SK-N-SH (cell line): ENCODE data around the gene DHX29. TPM values are rescaled to one million over a fixed set of nuclear protein-coding genes. Genes with fewer than 3 reads are reported as not detected.

Source experiments
- CTCF ChIA-PET: fragments of 300-600, 350-600 bp; formaldehyde crosslinking; extraction: SDS; loops from one replicate; lab custom pipeline; 2021; lab: Yijun Ruan, JAX
- POLR2A ChIA-PET: fragments of 350-600 bp; sonication (Branson Sonifier 250); formaldehyde crosslinking; extraction: SDS; loops from one replicate; lab custom pipeline; 2020; ENCODE audit warnings: antibody characterized with exemption, inconsistent platforms; lab: Yijun Ruan, JAX
- DNase-seq: peaks from one replicate; pipeline ENCODE4 v3.0.0; 2012
- H2AFZ ChIP-seq: fragments of 200-600 bp; sonication (generic); 2 replicates; pipeline ENCODE4 v1.8.1; 2016; ENCODE audit warnings: antibody characterized with exemption, mild to moderate bottlenecking, low read depth
- H3F3A ChIP-seq: fragments of 200-600 bp; sonication (generic); replicated peaks from 2 replicates; pipeline ENCODE3; 2016; ENCODE audit warnings: antibody characterized with exemption, mild to moderate bottlenecking; ENCODE audit not compliant: insufficient read depth
- H3K27ac ChIP-seq, 2 experiments: fragments of 200-500 bp in 1 of 2; fragments of 200-600 bp in 1 of 2; sonication (Bioruptor generic) in 1 of 2; sonication (generic), shearing (Covaris generic) in 1 of 2; 2 replicates each; pipeline versions ENCODE4 v1.5.1 to v1.6.1; 2014 to 2016; ENCODE audit warnings: low read depth in 2 of 2, inconsistent platforms in 1 of 2, low read length in 1 of 2, mild to moderate bottlenecking in 1 of 2, mixed read lengths in 1 of 2
- H3K27me3 ChIP-seq: fragments of 200-600 bp; sonication (generic), shearing (Covaris generic); 2 replicates; pipeline ENCODE4 v1.6.1; 2016; ENCODE audit warnings: mixed run types; ENCODE audit not compliant: insufficient read depth
- H3K36me3 ChIP-seq, 2 experiments: fragments of 200-500 bp in 1 of 2; fragments of 200-600 bp in 1 of 2; sonication (Bioruptor generic) in 1 of 2; sonication (generic) in 1 of 2; replicated peaks in 1 of 2; 2 replicates each; pipeline versions ENCODE3 to v1.5.1; 2014 to 2016; ENCODE audit warnings: low read length in 1 of 2, mild to moderate bottlenecking in 1 of 2; ENCODE audit not compliant: insufficient read depth in 2 of 2, control insufficient read depth in 1 of 2
- H3K4me1 ChIP-seq, 2 experiments: fragments of 200-500 bp in 1 of 2; fragments of 200-600 bp in 1 of 2; sonication (Bioruptor generic) in 1 of 2; sonication (generic), shearing (Covaris generic) in 1 of 2; 2 replicates each; pipeline versions ENCODE4 v1.5.1 to v1.6.1; 2014 to 2016; ENCODE audit warnings: low read depth in 1 of 2, low read length in 1 of 2, mixed run types in 1 of 2; ENCODE audit not compliant: insufficient read depth in 2 of 2, control insufficient read depth in 1 of 2
- H3K4me2 ChIP-seq: fragments of 200-600 bp; sonication (generic), shearing (Covaris generic); 2 replicates; pipeline ENCODE4 v1.6.1; 2017; ENCODE audit warnings: mixed run types
- H3K4me3 ChIP-seq, 2 experiments: fragments of 200-500 bp in 1 of 2; fragments of 200-600 bp in 1 of 2; sonication (Bioruptor generic) in 1 of 2; sonication (generic), shearing (Covaris generic) in 1 of 2; 2 replicates each; pipeline versions ENCODE4 v1.5.1 to v1.8.1; 2014 to 2016; ENCODE audit warnings: low read depth in 2 of 2, inconsistent platforms in 1 of 2, low read length in 1 of 2, mild to moderate bottlenecking in 1 of 2, mixed read lengths in 1 of 2, moderate library complexity in 1 of 2
- H3K79me2 ChIP-seq: fragments of 200-600 bp; sonication (generic); 2 replicates; pipeline ENCODE4 v1.8.1; 2017; ENCODE audit warnings: mild to moderate bottlenecking; ENCODE audit not compliant: insufficient read depth
- H3K9ac ChIP-seq: fragments of 200-600 bp; sonication (generic); 2 replicates; pipeline ENCODE4 v1.6.1; 2017; ENCODE audit warnings: mixed run types
- H3K9me2 ChIP-seq: fragments of 200-600 bp; sonication (generic); 2 replicates; pipeline ENCODE4 v1.6.1; 2017; ENCODE audit warnings: mixed run types
- H3K9me3 ChIP-seq: fragments of 200-600 bp; sonication (generic); 2 replicates; pipeline ENCODE4 v1.6.1; 2017; ENCODE audit warnings: mixed run types, mild to moderate bottlenecking, moderate library complexity
- H4K20me1 ChIP-seq: fragments of 200-600 bp; sonication (generic); 2 replicates; pipeline ENCODE4 v1.6.1; 2017; ENCODE audit warnings: mild to moderate bottlenecking, mixed run types; ENCODE audit not compliant: insufficient read depth
- ELF1 ChIP-seq: IDR thresholded peaks from 2 replicates; pipeline ENCODE4 v1.4.0; 2012
- EZH2phosphoT487 ChIP-seq: fragments of 200-600 bp; sonication (generic); IDR thresholded peaks from 2 replicates; pipeline ENCODE4 v1.6.1; 2017; ENCODE audit warnings: low read depth, mixed run types, mild to moderate bottlenecking, antibody characterized with exemption, moderate library complexity, borderline replicate concordance
- FOSL2 ChIP-seq: IDR thresholded peaks from 2 replicates; pipeline ENCODE4 v1.4.0; 2012; ENCODE audit warnings: low read depth, mild to moderate bottlenecking, moderate library complexity, borderline replicate concordance
- JUND ChIP-seq: IDR thresholded peaks from 2 replicates; pipeline ENCODE4 v1.4.0; 2012
- MXI1 ChIP-seq: IDR thresholded peaks from 2 replicates; pipeline ENCODE4 v1.6.1; 2012; ENCODE audit warnings: mild to moderate bottlenecking, low read depth, low read length, improper control_type of control experiment
- NFIC ChIP-seq: IDR thresholded peaks from 2 replicates; pipeline ENCODE4 v1.4.0; 2012; ENCODE audit warnings: borderline replicate concordance
- POLR2AphosphoS5 ChIP-seq: IDR thresholded peaks from 2 replicates; pipeline ENCODE4 v1.6.1; 2012; ENCODE audit warnings: low read depth, low read length
- RXRA ChIP-seq: IDR thresholded peaks from 2 replicates; pipeline ENCODE4 v1.4.0; 2012; ENCODE audit warnings: low read depth, mild to moderate bottlenecking, borderline replicate concordance
- SIN3A ChIP-seq: IDR thresholded peaks from 2 replicates; pipeline ENCODE4 v1.6.1; 2012; ENCODE audit warnings: low read depth, mild to moderate bottlenecking, low read length, moderate library complexity, borderline replicate concordance
- TAF1 ChIP-seq: IDR thresholded peaks from 2 replicates; pipeline ENCODE4 v1.6.1; 2012; ENCODE audit warnings: low read depth, mild to moderate bottlenecking, low read length, moderate library complexity, borderline replicate concordance
- TEAD4 ChIP-seq: IDR thresholded peaks from 2 replicates; pipeline ENCODE4 v1.4.0; 2012; ENCODE audit warnings: mild to moderate bottlenecking, borderline replicate concordance; ENCODE audit not compliant: insufficient read depth
- YY1 ChIP-seq: IDR thresholded peaks from 2 replicates; pipeline ENCODE4 v1.4.0; 2012; ENCODE audit warnings: low read depth, mild to moderate bottlenecking
- ZBTB33 ChIP-seq: IDR thresholded peaks from 2 replicates; pipeline ENCODE4 v1.4.0; 2012; ENCODE audit warnings: low read depth, borderline replicate concordance
- WGBS: methylation state at CpG from one replicate; pipeline ENCODE4 v1.1.6; 2017; ENCODE audit warnings: low lambda C conversion rate; 5-methylcytosine and 5-hydroxymethylcytosine counted together
- polyA plus RNA-seq, 3 experiments: library from polyadenylated mRNA; depleted of rRNA; stranded (reverse); fragments of >200 nt; gene quantifications; 2 replicates each; pipeline ENCODE4 v1.2.3, GENCODE V29; 2012

Gene DHX29
- polyA plus RNA-seq, 1 of the 3 experiments (the other 2 are of a cell fraction), result 2.1 TPM

- H3K9me3 ChIP-seq, result no peaks in the 10 kb centered on the region
- DNase-seq, result no peak
- WGBS, result 5% methylated on average over 4 of the region's 4 CpGs
Measured at GRCh38 chr5:55218967-55219366, 88.5 kb downstream of the DHX29 start.

GRCh38 chr5:55211184-55211874 lies 96.2 kb downstream of the DHX29 start:
- peaks cover 34% of the 10 kb centered on the region for H3K27me3 ChIP-seq
- H3K36me3 ChIP-seq, result no peaks in the 10 kb centered on the region
- H3K9me3 ChIP-seq, result no peaks in the 10 kb centered on the region
- CTCF ChIA-PET, result interaction anchor here (0.9 to 1.1 kb wide), 2 partner anchors 23 to 63 kb away, joined by 3 read pairs; no protein-coding TSS in a partner anchor
- H4K20me1 ChIP-seq, result no peaks in the 10 kb centered on the region
- H3F3A ChIP-seq, result no peaks in the 10 kb centered on the region
- no peak overlapping the region for H2AFZ ChIP-seq
- no peaks in the 10 kb centered on the region for H3K9me2 ChIP-seq
- no peaks in the 10 kb centered on the region for H3K4me1 ChIP-seq
- no peaks in the 10 kb centered on the region for H3K79me2 ChIP-seq
- no peak overlapping the region for H3K4me3 ChIP-seq
- DNase-seq, result no peak
- H3K27ac ChIP-seq, result no peak overlapping the region
- no peak overlapping the region for H3K4me2 ChIP-seq
- WGBS, result 10% methylated on average over 2 of the region's 2 CpGs
- TF ChIP-seq ZBTB33, result no peak
- no peak for TF ChIP-seq ELF1
- TF ChIP-seq JUND, result no peak
- no peak for TF ChIP-seq SIN3A
- TF ChIP-seq NFIC, result no peak
- TF ChIP-seq YY1, result no peak
- no peak for TF ChIP-seq FOSL2
- no peak for TF ChIP-seq TEAD4
- TF ChIP-seq POLR2AphosphoS5, result no peak
- TF ChIP-seq EZH2phosphoT487, result no peak
- no peak overlapping the region for H3K9ac ChIP-seq
- POLR2A ChIA-PET, result no interaction called here

More at GRCh38 chr5:55218967-55219366, 88.5 kb downstream of the DHX29 start:
- Histone ChIP-seq H3K27ac (no peak overlapping the region), H3F3A (peaks cover 4% of the 10 kb centered on the region), H2AFZ (no peak overlapping the region), H3K79me2 (no peaks in the 10 kb centered on the region), H3K9me2 (no peaks in the 10 kb centered on the region), H3K4me1 (no peaks in the 10 kb centered on the region; a peak in 1 of 4 replicates), H4K20me1 (no peaks in the 10 kb centered on the region), H3K27me3 (peaks cover 72% of the 10 kb centered on the region), H3K36me3 (no peaks in the 10 kb centered on the region), H3K9ac (no peak overlapping the region), H3K4me2 (no peak overlapping the region), H3K4me3 (no peak overlapping the region)
- ChIA-PET POLR2A (no interaction called here), CTCF (no interaction called here)
- TF ChIP-seq RXRA (no peak), SIN3A (no peak), MXI1 (no peak), TAF1 (no peak)

Other genes starting within 250 kb of the DHX29 start
- 0.07 TPM in 1 of 2 replicates, not detected in the other for gene GZMA, start 205.0 kb downstream of the DHX29 start, polyA plus RNA-seq (2012; rRNA removed)
- gene GPX8, start 147.5 kb downstream of the DHX29 start, polyA plus RNA-seq (2012; rRNA removed), result 30.1 and 44.2 TPM in 2 replicates
- gene CDC20B, start 134.5 kb downstream of the DHX29 start, polyA plus RNA-seq (2012; rRNA removed), result 0.03 TPM in 2 replicates
- gene MCIDAS, start 80.4 kb downstream of the DHX29 start, polyA plus RNA-seq (2012; rRNA removed), result not detected in 2 replicates
- not detected in 2 replicates for gene CCNO, start 74.1 kb downstream of the DHX29 start, polyA plus RNA-seq (2012; rRNA removed)
- gene MTREX, start 295 bp upstream of the DHX29 start, polyA plus RNA-seq (2012; rRNA removed), result 11.2 and 12.1 TPM in 2 replicates
- 32.8 and 37.5 TPM in 2 replicates for gene PLPP1, start 227.3 kb upstream of the DHX29 start, polyA plus RNA-seq (2012; rRNA removed)